PC-3 (cell line): ENCODE measurements around the gene ERBB4. TPM values are rescaled to one million over a fixed set of nuclear protein-coding genes. Genes with fewer than 3 reads are reported as not detected.

Experiments
- ATAC-seq: fragments of 200-7000 bp; cut with Tn5 transposase; 2 replicates; pipeline ENCODE4 v1.9.1; 2020; ENCODE audit warnings: mild to moderate bottlenecking, moderate library complexity
- BruUV-seq: library from RNA; stranded (reverse); fragments of 400-500 nt; replicated peaks from 2 replicates; lab custom pipeline; 2021; lab: Mats Ljungman, UMichigan
- CTCF ChIA-PET: fragments of 300-600 bp; sonication (Branson Sonifier 250); formaldehyde crosslinking; loops from one replicate; lab custom pipeline; 2022; ENCODE audit warnings: antibody characterized with exemption; lab: Charles Lee
- POLR2A ChIA-PET: fragments of 300-600 bp; sonication (Branson Sonifier 250); formaldehyde crosslinking; loops from one replicate; lab custom pipeline; 2022; ENCODE audit warnings: antibody characterized with exemption; ENCODE audit not compliant: unreplicated experiment; lab: Charles Lee
- DNase-seq: peaks from one replicate; pipeline ENCODE4 v3.0.0-alpha.2; 2015
- H2AFZ ChIP-seq: fragments of 300-600 bp; sonication (generic); 2 replicates; pipeline ENCODE4 v1.6.0; 2016; ENCODE audit warnings: antibody characterized with exemption, low read length
- H3F3A ChIP-seq: fragments of 300-600 bp; sonication (generic); one replicate; pipeline ENCODE4 v1.6.0; 2017; ENCODE audit warnings: antibody characterized with exemption, low read length, control low read depth, mild to moderate bottlenecking; ENCODE audit not compliant: unreplicated experiment
- H3K27ac ChIP-seq: fragments of 300-600 bp; sonication (generic); 2 replicates; pipeline ENCODE4 v1.5.1; 2016; ENCODE audit warnings: mild to moderate bottlenecking, low read length
- H3K27me3 ChIP-seq: fragments of 300-600 bp; sonication (generic); 2 replicates; pipeline ENCODE4 v1.6.1; 2016; ENCODE audit warnings: low read length, mixed read lengths
- H3K36me3 ChIP-seq: fragments of 300-600 bp; sonication (generic); 2 replicates; pipeline ENCODE4 v1.6.1; 2016; ENCODE audit warnings: low read depth, mixed run types, low read length, mixed read lengths
- H3K4me1 ChIP-seq: fragments of 300-600 bp; sonication (generic); 2 replicates; pipeline ENCODE4 v1.5.1; 2016; ENCODE audit warnings: low read length; ENCODE audit not compliant: insufficient read depth
- H3K4me2 ChIP-seq: fragments of 300-600 bp; sonication (generic); 2 replicates; pipeline ENCODE4 v1.6.0; 2016; ENCODE audit warnings: low read length
- H3K4me3 ChIP-seq: fragments of 300-600 bp; sonication (generic); 2 replicates; pipeline ENCODE4 v1.5.1; 2016; ENCODE audit warnings: mild to moderate bottlenecking, low read length, mixed read lengths
- H3K79me2 ChIP-seq: fragments of 300-600 bp; sonication (generic); 2 replicates; pipeline ENCODE4 v1.6.1; 2017; ENCODE audit warnings: low read length, mixed read lengths
- H3K9ac ChIP-seq: fragments of 300-600 bp; sonication (generic); 2 replicates; pipeline ENCODE4 v1.6.0; 2016; ENCODE audit warnings: mild to moderate bottlenecking, low read length
- H3K9me2 ChIP-seq: fragments of 300-600 bp; sonication (generic); replicated peaks from 2 replicates; pipeline ENCODE4 v1.6.1; 2016; ENCODE audit warnings: mixed run types, low read length, mixed read lengths
- H3K9me3 ChIP-seq: fragments of 300-600 bp; sonication (generic); 2 replicates; pipeline ENCODE4 v1.6.1; 2016; ENCODE audit warnings: low read length, mixed read lengths
- H4K20me1 ChIP-seq: fragments of 300-600 bp; sonication (generic); 2 replicates; pipeline ENCODE4 v1.6.1; 2016; ENCODE audit warnings: low read length, mixed read lengths
- EZH2 ChIP-seq: fragments of 300-600 bp; sonication (generic); IDR thresholded peaks from one replicate; pipeline ENCODE4 v1.6.1; 2017; ENCODE audit warnings: antibody characterized with exemption, mild to moderate bottlenecking, low read length; ENCODE audit not compliant: unreplicated experiment
- EZH2phosphoT487 ChIP-seq: fragments of 300-600 bp; sonication (generic); IDR thresholded peaks from 2 replicates; pipeline ENCODE4 v1.6.1; 2018; ENCODE audit warnings: mild to moderate bottlenecking, antibody characterized with exemption, low read length, borderline replicate concordance
- intact Hi-C: fragments of 100-400 bp; cut with micrococcal nuclease; formaldehyde crosslinking; loops from 2 replicates; pipeline ENCODE4 v1.9.0; 2023
- total RNA-seq: library from RNA; depleted of rRNA; stranded (reverse); fragments of >200 nt; gene quantifications from 2 replicates; pipeline ENCODE4 v1.2.3, GENCODE V29; 2014
- TF ChIP-seq, protein P1 (sequence below): fragments of 300-600 bp; sonication (generic); conservative IDR thresholded peaks from 2 replicates; pipeline ENCODE4 v1.5.1; 2017; ENCODE audit warnings: antibody characterized with exemption, low read depth, mild to moderate bottlenecking, low read length

Gene ERBB4
- total RNA-seq, 1 experiment from 2014 or later = under 0.01 TPM

DNA sequence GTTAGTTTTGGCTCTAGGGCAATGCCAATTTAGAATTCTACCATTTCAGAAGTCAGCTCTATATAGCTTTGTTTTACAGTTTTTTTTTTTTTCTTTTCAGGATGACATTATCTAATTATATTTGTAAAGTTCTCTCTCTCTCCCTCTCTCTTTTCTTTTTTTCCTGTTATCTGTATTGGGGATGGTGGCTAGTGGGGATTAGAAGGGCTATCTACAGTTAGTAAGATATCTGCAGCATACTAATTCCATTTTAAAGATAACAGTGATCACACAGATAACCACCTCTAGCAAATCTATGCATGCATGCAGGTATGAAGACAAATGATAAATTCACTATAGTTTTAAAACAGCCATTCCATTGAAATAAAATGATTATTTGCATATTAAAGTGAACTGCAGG, 438.9 kb downstream of the ERBB4 start:
- DNase-seq (no peak), ATAC-seq (no peak)
- Histone ChIP-seq H3K36me3 (no peaks in the 10 kb centered on the region), H3K9me2 (no peaks in the 10 kb centered on the region), H3F3A (no peaks in the 10 kb centered on the region), H3K27ac (no peak overlapping the region), H4K20me1 (no peaks in the 10 kb centered on the region), H3K4me1 (no peaks in the 10 kb centered on the region), H3K9ac (no peak overlapping the region), H2AFZ (no peak overlapping the region), H3K4me2 (no peak overlapping the region), H3K9me3 (no peaks in the 10 kb centered on the region), H3K27me3 (no peaks in the 10 kb centered on the region), H3K79me2 (no peaks in the 10 kb centered on the region), H3K4me3 (no peak overlapping the region)
- intact Hi-C loops = no loop called here
- BruUV-seq = no TSS peak
- ChIA-PET POLR2A (no interaction called here), CTCF (no interaction called here)
- no peak for TF ChIP-seq EZH2phosphoT487
- no peak for TF ChIP-seq EZH2
- TF ChIP-seq, protein P1, sequence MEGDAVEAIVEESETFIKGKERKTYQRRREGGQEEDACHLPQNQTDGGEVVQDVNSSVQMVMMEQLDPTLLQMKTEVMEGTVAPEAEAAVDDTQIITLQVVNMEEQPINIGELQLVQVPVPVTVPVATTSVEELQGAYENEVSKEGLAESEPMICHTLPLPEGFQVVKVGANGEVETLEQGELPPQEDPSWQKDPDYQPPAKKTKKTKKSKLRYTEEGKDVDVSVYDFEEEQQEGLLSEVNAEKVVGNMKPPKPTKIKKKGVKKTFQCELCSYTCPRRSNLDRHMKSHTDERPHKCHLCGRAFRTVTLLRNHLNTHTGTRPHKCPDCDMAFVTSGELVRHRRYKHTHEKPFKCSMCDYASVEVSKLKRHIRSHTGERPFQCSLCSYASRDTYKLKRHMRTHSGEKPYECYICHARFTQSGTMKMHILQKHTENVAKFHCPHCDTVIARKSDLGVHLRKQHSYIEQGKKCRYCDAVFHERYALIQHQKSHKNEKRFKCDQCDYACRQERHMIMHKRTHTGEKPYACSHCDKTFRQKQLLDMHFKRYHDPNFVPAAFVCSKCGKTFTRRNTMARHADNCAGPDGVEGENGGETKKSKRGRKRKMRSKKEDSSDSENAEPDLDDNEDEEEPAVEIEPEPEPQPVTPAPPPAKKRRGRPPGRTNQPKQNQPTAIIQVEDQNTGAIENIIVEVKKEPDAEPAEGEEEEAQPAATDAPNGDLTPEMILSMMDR = no peak

DNA sequence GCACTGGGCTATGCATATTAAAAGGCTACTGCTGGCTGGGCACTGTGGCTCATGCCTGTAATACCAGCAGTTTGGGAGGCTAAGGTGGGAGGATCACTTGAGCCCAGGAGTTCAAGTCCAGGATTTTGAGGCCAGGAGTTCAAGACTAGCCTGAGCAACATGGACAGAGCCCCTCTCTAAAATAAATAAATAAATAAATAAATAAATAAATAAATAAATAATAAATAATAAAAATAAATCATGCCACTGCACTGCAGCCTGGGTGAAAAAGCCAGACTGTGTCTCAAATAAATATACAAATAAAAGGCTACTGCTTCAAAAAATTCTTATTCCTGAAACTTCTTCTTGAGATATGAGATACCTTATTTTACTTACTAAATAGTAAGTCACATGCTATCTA, 439.6 kb downstream of the ERBB4 start:
- Histone ChIP-seq H2AFZ (no peak overlapping the region), H3K4me3 (no peak overlapping the region), H3K4me2 (no peak overlapping the region), H3K27me3 (no peaks in the 10 kb centered on the region), H3K27ac (no peak overlapping the region), H3K9me2 (no peaks in the 10 kb centered on the region), H4K20me1 (no peaks in the 10 kb centered on the region), H3K79me2 (no peaks in the 10 kb centered on the region), H3K9ac (no peak overlapping the region), H3K36me3 (no peaks in the 10 kb centered on the region), H3F3A (no peaks in the 10 kb centered on the region), H3K9me3 (no peaks in the 10 kb centered on the region), H3K4me1 (no peaks in the 10 kb centered on the region)
- ChIA-PET POLR2A (no interaction called here), CTCF (no interaction called here)
- intact Hi-C loops = no loop called here
- ATAC-seq (no peak), DNase-seq (no peak)
- no TSS peak for BruUV-seq
- TF ChIP-seq EZH2 = no peak
- TF ChIP-seq, protein P1 = no peak
- TF ChIP-seq EZH2phosphoT487 = no peak

DNA sequence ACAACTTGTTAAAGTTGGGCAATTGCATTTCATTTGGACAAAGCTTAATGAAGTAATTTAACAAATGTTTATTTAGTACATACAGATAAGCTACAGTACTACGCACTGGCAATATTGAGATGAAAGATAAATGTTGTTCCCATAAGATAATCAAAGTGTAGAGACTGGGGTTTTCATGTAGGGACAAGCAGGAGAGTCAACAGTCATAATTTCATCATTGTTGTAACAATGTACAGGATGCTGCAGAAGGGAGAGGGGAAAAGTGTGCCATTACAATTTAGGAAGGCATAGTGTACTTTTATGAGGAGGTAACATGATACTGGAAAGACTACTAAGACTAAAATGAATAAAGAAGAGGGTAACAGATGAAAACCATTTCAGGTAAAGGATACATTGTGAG, 441.6 kb downstream of the ERBB4 start:
- Histone ChIP-seq H3K4me3 (no peak overlapping the region), H3K9me2 (no peaks in the 10 kb centered on the region), H2AFZ (no peak overlapping the region), H3K36me3 (no peaks in the 10 kb centered on the region), H3K4me2 (no peak overlapping the region), H3K9ac (no peak overlapping the region), H3K27me3 (no peaks in the 10 kb centered on the region), H3K27ac (no peak overlapping the region), H3K4me1 (no peaks in the 10 kb centered on the region), H4K20me1 (no peaks in the 10 kb centered on the region), H3F3A (no peaks in the 10 kb centered on the region), H3K79me2 (no peaks in the 10 kb centered on the region), H3K9me3 (no peaks in the 10 kb centered on the region)
- ChIA-PET CTCF (no interaction called here), POLR2A (no interaction called here)
- no TSS peak for BruUV-seq
- TF ChIP-seq, protein P1 = no peak
- TF ChIP-seq EZH2phosphoT487 (no peak), EZH2 (no peak)
- ATAC-seq (no peak), DNase-seq (no peak)
- intact Hi-C loops = no loop called here
